NCI-H2107 (cell line): ENCODE measurements around the gene PDCD4.

Experiments used
- DNase-seq: peaks from one replicate; lab custom pipeline; 2025; lab: John Stamatoyannopoulos, UW

Gene PDCD4

GRCh38 chr10:110871298-110872084 is at the start of gene PDCD4:
Gene PDCD4, plus strand, starts transcription at chr10:110871928. Its CDS starts 4,100 bp downstream, at chr10:110876028.
- peak; percentile 85 for DNase-seq

DNA sequence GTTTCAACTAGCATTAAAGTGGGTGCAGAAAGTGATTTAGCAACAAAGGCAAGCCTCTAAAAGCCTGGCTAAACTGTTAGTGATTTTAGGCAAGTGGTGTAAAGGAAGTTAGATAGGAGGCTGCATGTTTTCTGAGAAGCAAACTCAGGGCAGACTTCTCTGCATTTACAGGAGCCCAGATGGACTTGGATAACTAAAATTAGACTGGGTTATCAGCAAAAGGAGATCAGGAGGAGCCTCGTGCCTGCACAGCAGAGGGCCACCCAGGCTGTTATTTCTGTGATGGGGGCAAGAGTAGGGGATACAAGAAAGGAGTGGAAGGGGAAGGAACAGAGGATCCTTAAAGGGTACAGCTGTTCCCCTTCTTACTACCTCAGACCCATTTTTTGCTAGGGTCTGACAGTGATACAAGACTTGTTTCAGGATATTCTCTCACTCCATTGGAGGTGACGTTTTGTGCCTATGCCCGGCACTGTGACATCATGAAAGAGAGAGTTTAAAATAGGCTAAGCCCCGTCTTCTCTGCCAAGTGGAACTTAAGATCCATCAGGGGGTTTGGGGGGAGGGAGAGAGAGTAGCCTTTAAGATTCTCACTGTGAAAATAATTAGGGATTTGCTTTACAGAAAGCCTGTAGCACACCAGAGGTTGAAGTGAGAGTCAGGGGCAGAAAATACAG is 49.6 kb upstream of the PDCD4 start:
- DNase-seq: no peak

DNA sequence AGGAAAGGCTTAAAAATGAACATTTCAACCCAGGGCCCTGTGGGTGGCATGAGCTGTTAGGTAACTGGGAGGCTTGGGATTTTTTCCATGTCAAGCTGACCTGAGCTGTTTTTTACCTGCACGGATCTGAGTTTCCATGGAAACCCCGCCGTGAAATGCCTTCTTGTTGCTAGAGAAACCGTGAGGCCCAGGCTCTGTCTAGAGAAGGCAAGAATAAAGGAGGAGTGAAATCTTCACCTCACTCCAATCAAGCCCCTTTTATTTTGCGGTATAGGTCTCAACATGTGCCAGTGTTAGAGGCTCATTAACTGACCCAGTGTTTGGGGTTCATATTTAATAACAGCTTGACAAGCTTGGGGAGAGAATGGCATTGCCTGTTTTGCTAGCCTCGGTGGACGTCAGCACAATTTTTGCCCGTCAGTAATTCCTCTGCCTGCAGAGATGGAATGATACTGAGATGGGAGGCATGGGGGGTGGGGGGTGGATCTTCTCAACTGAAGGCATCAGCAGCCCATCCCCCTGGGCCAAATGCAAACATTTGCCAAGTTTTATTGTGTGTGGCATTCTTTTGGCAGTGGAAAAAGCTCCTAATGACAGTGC is 48.9 kb upstream of the PDCD4 start:
- no peak for DNase-seq

- DNase-seq: no peak
Observed at GRCh38 chr10:110824152-110824441, 47.6 kb upstream of the PDCD4 start.

- DNase-seq: no peak
Observed at GRCh38 chr10:110824660-110825059, 47.1 kb upstream of the PDCD4 start.

DNA sequence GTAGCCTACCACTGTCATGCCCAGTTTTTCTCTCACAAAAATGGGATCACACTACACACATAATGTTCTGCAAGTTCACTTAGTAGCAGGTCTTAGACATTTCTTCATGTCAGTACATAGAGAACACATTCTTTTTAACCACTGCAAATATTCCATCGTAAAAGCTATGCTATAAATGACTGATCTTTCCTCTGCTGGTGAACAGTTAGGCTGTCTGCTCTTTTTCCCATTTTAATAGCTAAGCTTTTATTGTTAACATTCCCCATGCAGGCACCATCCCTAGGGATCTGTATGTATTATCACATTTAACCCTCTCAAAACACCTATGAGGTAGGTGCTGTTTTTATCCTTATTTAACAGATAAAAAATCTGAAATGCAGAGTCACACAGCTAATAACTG is 46.2 kb upstream of the PDCD4 start:
- DNase-seq: no peak

GRCh38 chr10:110827410-110827809 is 44.3 kb upstream of the PDCD4 start:
- DNase-seq: no peak

- no peak for DNase-seq
Observed at GRCh38 chr10:110827875-110828274, 43.9 kb upstream of the PDCD4 start.

DNA sequence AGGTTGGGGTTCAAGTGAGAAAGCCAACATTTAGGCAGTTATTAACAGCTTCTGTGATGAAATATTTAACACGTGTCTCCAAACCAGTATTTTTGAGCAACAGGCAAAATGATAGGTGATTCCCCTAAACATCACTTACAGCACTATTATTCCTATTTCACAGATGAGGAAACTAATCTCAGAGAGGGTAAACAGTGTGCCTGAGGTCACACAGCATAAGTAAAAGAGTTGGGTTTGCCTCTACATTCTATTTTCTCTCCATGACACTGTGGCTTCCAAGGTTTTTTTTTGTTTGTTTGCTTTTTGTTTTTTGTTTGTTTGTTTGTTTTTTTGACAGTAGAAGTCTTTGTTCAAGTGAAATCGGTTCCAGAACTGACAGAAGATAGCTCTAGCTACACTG is 43.2 kb upstream of the PDCD4 start:
- DNase-seq: no peak

GRCh38 chr10:110829721-110830410 is 41.9 kb upstream of the PDCD4 start:
- no peak for DNase-seq

- DNase-seq: peak; percentile 38
Observed at GRCh38 chr10:110833234-110833940, 38.3 kb upstream of the PDCD4 start.

GRCh38 chr10:110833941-110834628 is 37.6 kb upstream of the PDCD4 start:
- peak; percentile 38 for DNase-seq

GRCh38 chr10:110834629-110835301 is 37.0 kb upstream of the PDCD4 start:
- DNase-seq: peak; percentile 35

DNA sequence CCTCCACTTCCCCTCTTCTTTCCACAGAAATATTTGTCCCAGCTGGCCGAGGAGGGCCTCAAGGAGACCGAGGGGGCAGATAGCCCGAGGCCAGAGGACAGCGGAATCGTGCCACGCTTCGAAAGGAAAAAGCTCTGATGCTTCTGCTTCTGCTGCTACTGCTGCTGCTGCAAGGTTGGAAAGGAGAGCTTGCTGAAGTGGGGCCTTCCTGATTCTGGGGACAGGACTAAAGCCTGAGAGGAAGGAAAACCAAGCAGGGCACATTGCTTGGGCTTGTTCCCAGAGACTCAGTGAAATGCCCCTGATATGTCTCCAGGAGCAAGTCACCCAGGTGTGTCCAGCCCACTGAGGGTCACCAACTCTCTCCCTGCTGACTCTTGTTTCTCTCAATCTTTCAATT is 35.9 kb upstream of the PDCD4 start:
- DNase-seq: no peak

GRCh38 chr10:110836706-110837105 is 35.0 kb upstream of the PDCD4 start:
- no peak for DNase-seq

DNA sequence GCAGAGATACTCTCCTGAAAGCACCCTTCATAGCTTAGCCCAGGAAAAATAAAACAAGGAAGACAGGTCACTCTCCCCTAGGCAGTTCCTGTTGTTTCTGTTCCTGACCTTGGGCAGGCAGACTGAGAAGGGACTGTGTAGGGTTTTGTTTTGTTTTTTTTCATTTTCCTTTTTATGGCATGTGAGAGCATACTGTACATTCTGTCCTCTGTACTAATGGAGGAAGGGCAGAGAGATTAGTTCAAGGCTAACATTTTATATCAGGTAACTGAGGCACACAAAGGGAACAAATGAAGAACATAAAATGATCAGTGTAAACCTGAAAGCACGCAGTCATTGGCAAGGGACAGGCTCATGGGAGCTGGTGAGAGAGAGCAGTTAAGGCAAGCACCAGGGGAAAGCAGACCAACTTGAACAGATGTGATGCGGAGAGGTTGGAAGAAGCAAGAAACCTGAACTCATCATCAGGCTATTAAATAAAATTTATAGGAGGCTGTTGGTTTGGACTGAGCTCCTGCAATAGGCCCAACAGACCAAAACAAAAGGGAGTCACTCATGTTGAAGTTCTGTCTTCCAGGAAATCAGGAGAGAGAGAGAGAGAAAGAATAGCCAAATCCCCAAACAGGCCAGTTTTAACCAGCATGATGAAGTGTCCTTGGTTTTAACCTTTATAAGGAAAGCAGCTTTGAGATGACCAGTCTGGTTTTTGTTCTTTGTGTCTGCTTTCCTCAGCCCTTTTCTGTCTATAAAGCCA is 34.1 kb upstream of the PDCD4 start:
- DNase-seq: no peak

- no peak for DNase-seq
Observed at GRCh38 chr10:110840225-110840922, 31.4 kb upstream of the PDCD4 start.

DNA sequence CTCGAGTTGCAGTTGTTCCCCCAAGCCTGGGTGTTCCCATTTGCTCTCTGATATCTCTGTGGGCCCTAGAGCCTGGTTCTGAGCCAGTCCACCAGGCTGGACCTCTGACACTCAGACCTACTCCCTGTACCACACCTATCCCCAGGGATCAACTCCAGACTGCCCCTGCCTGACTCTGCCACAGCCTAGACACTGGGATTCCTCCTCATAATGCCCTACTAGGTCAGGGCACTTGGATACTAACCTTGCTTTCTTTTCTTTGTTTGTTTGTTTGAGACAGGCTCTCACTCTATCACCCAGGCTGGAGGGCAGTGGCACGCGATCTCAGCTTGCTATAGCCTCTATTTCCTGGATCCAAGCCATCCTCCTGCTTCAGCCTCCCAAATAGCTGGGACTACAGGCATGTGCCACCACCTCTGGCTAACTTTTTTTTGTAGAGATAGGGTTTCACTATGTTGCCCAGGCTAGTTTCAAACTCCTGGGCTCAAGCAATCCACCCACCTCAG is 30.8 kb upstream of the PDCD4 start:
- no peak for DNase-seq

- no peak for DNase-seq
Observed at GRCh38 chr10:110841767-110842267, 29.9 kb upstream of the PDCD4 start.
